Hepatocyte (in vitro differentiated cells): Measurements from ENCODE around the gene UBXN11. TPM values are rescaled to one million over a fixed set of nuclear protein-coding genes. Genes with fewer than 3 reads are reported as not detected.
"Not testable (repeated sequence)": the region's sequence is repeated elsewhere in the genome, so short reads cannot be mapped to it uniquely, and the experiment has no call there.

Experiments used
- DNase-seq: peaks from one replicate; pipeline ENCODE4 v3.0.0-alpha.2; 2016; ENCODE audit warnings: low spot score
- H2AFZ ChIP-seq: fragments of 200-600 bp; sonication (generic); 2 replicates; pipeline ENCODE4 v1.6.0; 2016; ENCODE audit warnings: antibody characterized with exemption, mild to moderate bottlenecking
- H3K27ac ChIP-seq: fragments of 200-600 bp; sonication (generic); 2 replicates; pipeline ENCODE4 v1.5.1; 2016; ENCODE audit warnings: mild to moderate bottlenecking
- H3K27me3 ChIP-seq: fragments of 200-600 bp; sonication (generic); 2 replicates; pipeline ENCODE4 v1.6.1; 2016
- H3K36me3 ChIP-seq: fragments of 200-600 bp; sonication (generic); replicated peaks from 2 replicates; pipeline ENCODE4 v1.5.1; 2016; ENCODE audit warnings: low read depth; ENCODE audit not compliant: insufficient read depth
- H3K4me1 ChIP-seq: fragments of 200-600 bp; sonication (generic); 2 replicates; pipeline ENCODE4 v1.5.1; 2016; ENCODE audit warnings: mild to moderate bottlenecking, moderate library complexity; ENCODE audit not compliant: insufficient read depth
- H3K4me2 ChIP-seq: fragments of 200-600 bp; sonication (generic); 2 replicates; pipeline ENCODE4 v1.6.0; 2016
- H3K4me3 ChIP-seq: fragments of 200-600 bp; sonication (generic); 2 replicates; pipeline ENCODE4 v1.5.1; 2016; ENCODE audit warnings: mild to moderate bottlenecking
- H3K79me2 ChIP-seq: fragments of 200-600 bp; sonication (generic); 2 replicates; pipeline ENCODE4 v1.6.0; 2017; ENCODE audit warnings: mild to moderate bottlenecking
- H3K9me2 ChIP-seq: fragments of 200-600 bp; sonication (generic); replicated peaks from 2 replicates; pipeline ENCODE4 v1.6.0; 2017; ENCODE audit warnings: mild to moderate bottlenecking; ENCODE audit not compliant: insufficient read depth
- H3K9me3 ChIP-seq: fragments of 200-600 bp; sonication (generic); 2 replicates; pipeline ENCODE4 v1.5.1; 2016; ENCODE audit warnings: low read depth, mild to moderate bottlenecking
- H4K20me1 ChIP-seq: fragments of 200-600 bp; sonication (generic); 2 replicates; pipeline ENCODE4 v1.6.0; 2016; ENCODE audit warnings: mild to moderate bottlenecking; ENCODE audit not compliant: insufficient read depth, poor library complexity, severe bottlenecking
- EZH2 ChIP-seq: fragments of 200-600 bp; sonication (generic); IDR thresholded peaks from 2 replicates; pipeline ENCODE4 v1.6.1; 2016; ENCODE audit warnings: antibody characterized with exemption, mild to moderate bottlenecking, borderline replicate concordance
- EZH2phosphoT487 ChIP-seq: fragments of 200-600 bp; sonication (generic); IDR thresholded peaks from one replicate; pipeline ENCODE4 v1.6.1; 2018; ENCODE audit warnings: antibody characterized with exemption, mild to moderate bottlenecking, low read depth, moderate library complexity; ENCODE audit not compliant: unreplicated experiment, severe bottlenecking
- WGBS: methylation state at CpG from one replicate; pipeline ENCODE4 v1.1.6; 2016; ENCODE audit warnings: low lambda C conversion rate; ENCODE audit errors: missing lambda C conversion rate; 5-methylcytosine and 5-hydroxymethylcytosine counted together
- polyA plus RNA-seq: library from polyadenylated mRNA; unstranded; fragments of >200 nt; fragmentation: Nextera tagmentation; extraction: Ambion mirVana; gene quantifications from 2 replicates; pipeline ENCODE4 v1.2.1, GENCODE V29; 2016
- total RNA-seq: library from RNA; depleted of rRNA; stranded (reverse); fragments of >200 nt; gene quantifications from 2 replicates; pipeline ENCODE4 v1.2.3, GENCODE V29; 2014
- TF ChIP-seq, protein P1 (sequence below): fragments of 200-600 bp; sonication (generic); IDR thresholded peaks from 2 replicates; pipeline ENCODE4 v1.5.1; 2016; ENCODE audit warnings: antibody characterized with exemption, mild to moderate bottlenecking; ENCODE audit not compliant: poor library complexity

The UBXN11 gene
- total and polyA plus RNA-seq, 2 experiments from 2014 or later = 3.1 to 17.1 TPM

DNA sequence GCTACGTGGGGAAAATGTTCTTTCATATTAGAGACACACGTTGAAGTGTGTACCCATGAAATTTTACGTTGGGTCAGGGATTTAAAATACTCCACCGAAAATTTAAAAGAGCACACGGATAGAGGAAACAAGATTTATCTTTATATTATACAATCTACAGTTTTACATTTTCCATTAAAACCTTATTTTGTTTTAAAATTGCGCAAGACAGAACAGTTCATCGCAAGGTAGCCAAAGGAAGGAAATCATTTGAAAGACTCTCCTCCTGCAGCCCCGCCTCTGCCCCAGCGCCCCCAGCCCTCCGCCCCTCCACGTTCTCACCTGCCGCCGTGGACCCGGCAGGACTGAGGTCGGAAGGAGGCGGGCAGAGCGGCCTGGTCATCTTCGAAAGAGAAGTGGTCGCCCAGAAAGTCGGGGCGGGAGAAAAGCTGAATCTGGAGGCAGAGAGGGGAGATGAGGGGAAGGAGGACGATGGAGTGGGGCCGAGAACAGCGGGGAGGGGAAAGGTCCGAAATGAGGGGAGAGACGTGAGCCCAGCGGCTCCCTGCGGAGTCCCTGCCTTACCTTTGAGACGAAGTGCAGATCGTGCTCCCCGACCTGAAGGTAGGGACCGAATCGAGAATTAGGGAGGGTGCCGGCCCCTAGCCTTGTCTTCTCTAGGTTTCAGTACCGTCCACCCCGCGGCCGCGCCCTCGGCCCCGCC, 29.5 kb upstream of the UBXN11 start:
- no peaks in the 10 kb centered on the region for H3K79me2 ChIP-seq
- H3K27ac ChIP-seq = peak overlapping the region; percentile 64
- peak overlapping the region; percentile 54 for H3K4me3 ChIP-seq
- TF ChIP-seq, protein P1, sequence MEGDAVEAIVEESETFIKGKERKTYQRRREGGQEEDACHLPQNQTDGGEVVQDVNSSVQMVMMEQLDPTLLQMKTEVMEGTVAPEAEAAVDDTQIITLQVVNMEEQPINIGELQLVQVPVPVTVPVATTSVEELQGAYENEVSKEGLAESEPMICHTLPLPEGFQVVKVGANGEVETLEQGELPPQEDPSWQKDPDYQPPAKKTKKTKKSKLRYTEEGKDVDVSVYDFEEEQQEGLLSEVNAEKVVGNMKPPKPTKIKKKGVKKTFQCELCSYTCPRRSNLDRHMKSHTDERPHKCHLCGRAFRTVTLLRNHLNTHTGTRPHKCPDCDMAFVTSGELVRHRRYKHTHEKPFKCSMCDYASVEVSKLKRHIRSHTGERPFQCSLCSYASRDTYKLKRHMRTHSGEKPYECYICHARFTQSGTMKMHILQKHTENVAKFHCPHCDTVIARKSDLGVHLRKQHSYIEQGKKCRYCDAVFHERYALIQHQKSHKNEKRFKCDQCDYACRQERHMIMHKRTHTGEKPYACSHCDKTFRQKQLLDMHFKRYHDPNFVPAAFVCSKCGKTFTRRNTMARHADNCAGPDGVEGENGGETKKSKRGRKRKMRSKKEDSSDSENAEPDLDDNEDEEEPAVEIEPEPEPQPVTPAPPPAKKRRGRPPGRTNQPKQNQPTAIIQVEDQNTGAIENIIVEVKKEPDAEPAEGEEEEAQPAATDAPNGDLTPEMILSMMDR = no peak
- peak; percentile 42 for TF ChIP-seq EZH2
- H3K36me3 ChIP-seq = no peaks in the 10 kb centered on the region
- H3K9me3 ChIP-seq = no peaks in the 10 kb centered on the region
- no peaks in the 10 kb centered on the region for H3K27me3 ChIP-seq
- peak overlapping the region; percentile 69 for H2AFZ ChIP-seq
- H3K4me1 ChIP-seq = no peaks in the 10 kb centered on the region
- no peaks in the 10 kb centered on the region for H3K9me2 ChIP-seq
- H4K20me1 ChIP-seq = no peaks in the 10 kb centered on the region
- peak overlapping the region; percentile 90 for H3K4me2 ChIP-seq
- 5% methylated on average over 26 of the region's 41 CpGs for WGBS
- DNase-seq = no peak

DNA sequence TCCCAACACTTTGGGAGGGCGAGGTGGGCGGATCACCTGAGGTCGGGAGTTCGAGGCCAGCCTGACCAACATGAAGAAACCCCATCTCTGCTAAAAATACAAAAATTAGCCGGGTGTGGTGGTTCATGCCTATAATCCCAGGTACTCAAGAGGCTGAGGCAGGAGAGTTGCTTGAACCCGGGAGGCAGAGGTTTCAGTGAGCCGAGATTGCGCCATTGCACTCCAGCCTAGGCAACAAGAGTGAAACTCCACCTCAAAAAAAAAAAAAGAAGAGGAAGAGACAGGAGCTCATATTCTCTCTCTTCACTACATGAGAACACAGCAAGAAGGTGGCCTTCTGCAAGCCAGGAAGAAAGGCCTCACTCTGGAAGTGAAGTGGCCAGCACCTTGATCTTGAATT, 26.9 kb upstream of the UBXN11 start:
- H3K4me3 ChIP-seq, H3K27ac ChIP-seq, H4K20me1 ChIP-seq, H3K27me3 ChIP-seq, H3K9me2 ChIP-seq, DNase-seq, H3K4me2 ChIP-seq, H3K79me2 ChIP-seq, H3K4me1 ChIP-seq, H3K9me3 ChIP-seq, H2AFZ ChIP-seq, H3K36me3 ChIP-seq: not testable (repeated sequence)
- WGBS = 95% methylated on average over 7 of the region's 8 CpGs

DNA sequence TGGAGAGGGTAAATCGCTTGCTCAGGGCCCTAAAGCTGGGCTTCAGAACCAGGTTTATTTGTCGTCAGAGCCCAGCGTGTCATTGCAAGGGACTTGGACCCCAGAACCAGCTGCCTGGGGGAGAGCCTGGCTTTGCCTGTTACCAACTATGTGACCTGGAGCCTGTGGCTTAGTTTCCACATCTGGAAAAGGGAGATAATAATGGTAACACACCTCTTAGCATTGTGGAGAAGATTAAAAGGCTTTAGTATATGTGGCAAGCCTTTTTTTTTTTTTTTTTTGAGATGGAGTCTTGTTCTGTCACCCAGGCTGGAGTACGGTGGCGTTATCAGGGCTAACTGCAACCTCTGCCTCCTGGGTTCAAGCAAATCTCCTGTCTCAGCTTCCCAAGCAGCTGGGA, 23.8 kb upstream of the UBXN11 start:
- Histone ChIP-seq H3K9me2 (no peaks in the 10 kb centered on the region), H3K4me1 (no peaks in the 10 kb centered on the region), H2AFZ (no peak overlapping the region), H3K36me3 (no peaks in the 10 kb centered on the region), H3K27me3 (no peaks in the 10 kb centered on the region), H3K4me3 (no peak overlapping the region), H3K27ac (no peak overlapping the region), H3K4me2 (no peak overlapping the region), H3K9me3 (no peaks in the 10 kb centered on the region), H3K79me2 (no peaks in the 10 kb centered on the region), H4K20me1 (no peaks in the 10 kb centered on the region)
- DNase-seq = no peak
- TF ChIP-seq, protein P1 = no peak
- TF ChIP-seq EZH2 (no peak), EZH2phosphoT487 (no peak)
- WGBS = 87% methylated on average over 5 of the region's 5 CpGs

DNA sequence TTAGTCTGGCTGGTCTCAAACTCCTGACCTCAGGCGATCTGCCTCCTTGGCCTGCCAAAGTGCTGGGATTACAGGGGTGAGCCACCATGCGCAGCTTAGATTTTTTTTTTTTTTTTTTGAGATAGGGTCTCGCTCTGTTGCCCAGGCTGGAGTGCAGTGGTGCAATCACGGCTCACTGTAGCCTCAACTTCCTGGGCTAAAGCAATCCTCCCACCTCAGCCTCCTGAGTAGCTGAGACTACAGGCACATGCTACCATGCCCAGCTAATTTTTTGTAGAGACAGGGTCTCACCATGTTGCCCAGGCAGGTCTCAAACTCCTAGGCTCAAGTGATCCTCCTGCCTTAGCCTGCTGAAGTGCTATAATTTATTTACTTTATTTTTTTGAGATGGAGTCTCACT, 22.9 kb upstream of the UBXN11 start:
- H3K4me2 ChIP-seq, H3K4me3 ChIP-seq, H3K27me3 ChIP-seq, H4K20me1 ChIP-seq, H3K4me1 ChIP-seq, H3K27ac ChIP-seq, H3K79me2 ChIP-seq, H3K9me2 ChIP-seq, H2AFZ ChIP-seq, H3K9me3 ChIP-seq, H3K36me3 ChIP-seq, DNase-seq: not testable (repeated sequence)
- WGBS = 95% methylated on average over 4 of the region's 4 CpGs
